Measurements from ENCODE around the gene PRKG1.

- TF ChIP-seq, protein P1, sequence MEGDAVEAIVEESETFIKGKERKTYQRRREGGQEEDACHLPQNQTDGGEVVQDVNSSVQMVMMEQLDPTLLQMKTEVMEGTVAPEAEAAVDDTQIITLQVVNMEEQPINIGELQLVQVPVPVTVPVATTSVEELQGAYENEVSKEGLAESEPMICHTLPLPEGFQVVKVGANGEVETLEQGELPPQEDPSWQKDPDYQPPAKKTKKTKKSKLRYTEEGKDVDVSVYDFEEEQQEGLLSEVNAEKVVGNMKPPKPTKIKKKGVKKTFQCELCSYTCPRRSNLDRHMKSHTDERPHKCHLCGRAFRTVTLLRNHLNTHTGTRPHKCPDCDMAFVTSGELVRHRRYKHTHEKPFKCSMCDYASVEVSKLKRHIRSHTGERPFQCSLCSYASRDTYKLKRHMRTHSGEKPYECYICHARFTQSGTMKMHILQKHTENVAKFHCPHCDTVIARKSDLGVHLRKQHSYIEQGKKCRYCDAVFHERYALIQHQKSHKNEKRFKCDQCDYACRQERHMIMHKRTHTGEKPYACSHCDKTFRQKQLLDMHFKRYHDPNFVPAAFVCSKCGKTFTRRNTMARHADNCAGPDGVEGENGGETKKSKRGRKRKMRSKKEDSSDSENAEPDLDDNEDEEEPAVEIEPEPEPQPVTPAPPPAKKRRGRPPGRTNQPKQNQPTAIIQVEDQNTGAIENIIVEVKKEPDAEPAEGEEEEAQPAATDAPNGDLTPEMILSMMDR (IDR thresholded peaks at IDR 0.05), result no peak
- TF ChIP-seq EZH2 (IDR thresholded peaks at IDR 0.05) (no peak), EZH2phosphoT487 (IDR thresholded peaks at IDR 0.05) (no peak)
Measured at GRCh38 chr10:51687296-51687695, 613.0 kb downstream of the PRKG1 start.
